ENCODE results near the gene SCRN1.

Gene SCRN1

GRCh38 chr7:29990931-29991330 lies 1.3 kb upstream of the SCRN1 start:
- H3K9ac ChIP-seq: no peak overlapping the region
- H3K4me2 ChIP-seq (ENCODE audit: low read length): no peak overlapping the region
- H3K27me3 ChIP-seq (ENCODE audit: control insufficient read depth, insufficient read depth, low read length): no peaks in the 10 kb centered on the region
- TF ChIP-seq CTCF (IDR thresholded peaks at IDR 0.05): no peak
- no peak overlapping the region for H2AFZ ChIP-seq
- H3K9me3 ChIP-seq (ENCODE audit: control insufficient read depth, low read length): no peaks in the 10 kb centered on the region
- H3K36me3 ChIP-seq (ENCODE audit: control insufficient read depth, insufficient read depth, low read length): no peaks in the 10 kb centered on the region
- no peak overlapping the region for H3K27ac ChIP-seq
- H3K79me2 ChIP-seq: peaks cover 20% of the 10 kb centered on the region
- peaks cover 2% of the 10 kb centered on the region for H3K4me1 ChIP-seq
- H3K4me3 ChIP-seq (ENCODE audit: low read depth, low read length): no peak overlapping the region

- Histone ChIP-seq H3K9me3 (ENCODE audit: control insufficient read depth, low read length) (no peaks in the 10 kb centered on the region), H2AFZ (peak overlapping the region; percentile 75), H3K4me3 (ENCODE audit: low read depth, low read length) (peak overlapping the region; percentile 76), H3K36me3 (ENCODE audit: control insufficient read depth, insufficient read depth, low read length) (no peaks in the 10 kb centered on the region), H3K27me3 (ENCODE audit: control insufficient read depth, insufficient read depth, low read length) (no peaks in the 10 kb centered on the region), H3K4me1 (peaks cover 2% of the 10 kb centered on the region), H3K27ac (peak overlapping the region; percentile 81), H3K9ac (no peak overlapping the region), H3K79me2 (peaks cover 26% of the 10 kb centered on the region), H3K4me2 (ENCODE audit: low read length) (peak overlapping the region; percentile 60)
- TF ChIP-seq CTCF (IDR thresholded peaks at IDR 0.05): no peak
Measured at GRCh38 chr7:29988424-29989256, 961 bp downstream of the SCRN1 start.

GRCh38 chr7:29987811-29988317 lies 1.7 kb downstream of the SCRN1 start:
- H3K9ac ChIP-seq: no peak overlapping the region
- peaks cover 27% of the 10 kb centered on the region for H3K79me2 ChIP-seq
- peak overlapping the region; percentile 75 for H2AFZ ChIP-seq
- no peak for TF ChIP-seq CTCF (IDR thresholded peaks at IDR 0.05)
- no peaks in the 10 kb centered on the region for H3K27me3 ChIP-seq (ENCODE audit: control insufficient read depth, insufficient read depth, low read length)
- no peaks in the 10 kb centered on the region for H3K9me3 ChIP-seq (ENCODE audit: control insufficient read depth, low read length)
- H3K36me3 ChIP-seq (ENCODE audit: control insufficient read depth, insufficient read depth, low read length): no peaks in the 10 kb centered on the region
- H3K4me1 ChIP-seq: peaks cover 2% of the 10 kb centered on the region
- no peak overlapping the region for H3K4me3 ChIP-seq (ENCODE audit: low read depth, low read length)
- H3K27ac ChIP-seq: peak overlapping the region; percentile 81
- no peak overlapping the region for H3K4me2 ChIP-seq (ENCODE audit: low read length)

GRCh38 chr7:29987083-29987482 lies 2.5 kb downstream of the SCRN1 start:
- H3K4me1 ChIP-seq: peaks cover 2% of the 10 kb centered on the region
- no peaks in the 10 kb centered on the region for H3K27me3 ChIP-seq (ENCODE audit: control insufficient read depth, insufficient read depth, low read length)
- H3K4me2 ChIP-seq (ENCODE audit: low read length): no peak overlapping the region
- H3K27ac ChIP-seq: no peak overlapping the region
- H3K79me2 ChIP-seq: peaks cover 32% of the 10 kb centered on the region
- no peak for TF ChIP-seq CTCF (IDR thresholded peaks at IDR 0.05)
- H3K4me3 ChIP-seq (ENCODE audit: low read depth, low read length): no peak overlapping the region
- H3K9me3 ChIP-seq (ENCODE audit: control insufficient read depth, low read length): no peaks in the 10 kb centered on the region
- H2AFZ ChIP-seq: no peak overlapping the region
- H3K36me3 ChIP-seq (ENCODE audit: control insufficient read depth, insufficient read depth, low read length): no peaks in the 10 kb centered on the region
- no peak overlapping the region for H3K9ac ChIP-seq
